Ectodermal cell (in vitro differentiated cells): ENCODE data around the gene FANCC.

Experiments used
- H3K27ac ChIP-seq: 2 replicates; pipeline ENCODE4 v1.7.0; 2013; ENCODE audit warnings: mild to moderate bottlenecking, low read depth, low read length; ENCODE audit not compliant: insufficient read depth, poor library complexity, severe bottlenecking
- H3K27me3 ChIP-seq: 2 replicates; pipeline ENCODE4 v1.7.0; 2013; ENCODE audit warnings: mild to moderate bottlenecking, low read length; ENCODE audit not compliant: insufficient read depth, control insufficient read depth, poor library complexity, severe bottlenecking
- H3K36me3 ChIP-seq: one replicate; pipeline ENCODE4 v1.7.0; 2013; ENCODE audit warnings: low read length; ENCODE audit not compliant: control insufficient read depth, insufficient read depth
- H3K4me1 ChIP-seq: one replicate; pipeline ENCODE4 v1.7.0; 2013; ENCODE audit warnings: low read length; ENCODE audit not compliant: control insufficient read depth, insufficient read depth
- H3K4me3 ChIP-seq: 2 replicates; pipeline ENCODE4 v1.7.0; 2013; ENCODE audit warnings: low read depth, low read length, control low read depth; ENCODE audit not compliant: insufficient read depth
- H3K9me3 ChIP-seq: 2 replicates; pipeline ENCODE4 v1.7.0; 2013; ENCODE audit warnings: mild to moderate bottlenecking, low read length, moderate library complexity; ENCODE audit not compliant: control insufficient read depth
- WGBS, 2 experiments: methylation state at CpG; one replicate each; pipeline ENCODE4 v1.1.7; 2013; ENCODE audit warnings: missing lambda C conversion rate in 2 of 2; 5-methylcytosine and 5-hydroxymethylcytosine counted together

FANCC gene

GRCh38 chr9:95063300-95063699, 254.2 kb downstream of the FANCC start:
- no peak overlapping the region for H3K27ac ChIP-seq
- no peaks in the 10 kb centered on the region for H3K27me3 ChIP-seq
- no peaks in the 10 kb centered on the region for H3K36me3 ChIP-seq
- WGBS, 2 experiments: 89 to 90% methylated on average over 10 of the region's 10 CpGs
- H3K4me1 ChIP-seq: peaks cover 19% of the 10 kb centered on the region
- no peak overlapping the region for H3K4me3 ChIP-seq
- no peaks in the 10 kb centered on the region for H3K9me3 ChIP-seq

- Histone ChIP-seq H3K27me3 (no peaks in the 10 kb centered on the region), H3K36me3 (no peaks in the 10 kb centered on the region), H3K27ac (no peak overlapping the region), H3K4me3 (no peak overlapping the region), H3K4me1 (peaks cover 24% of the 10 kb centered on the region), H3K9me3 (no peaks in the 10 kb centered on the region)
- 93% methylated on average over 7 of the region's 7 CpGs for WGBS, 2 experiments
These were observed 254.9 kb downstream of the FANCC start for GRCh38 chr9:95062596-95063065.

GRCh38 chr9:95061916-95062595, 255.5 kb downstream of the FANCC start:
- no peaks in the 10 kb centered on the region for H3K27me3 ChIP-seq
- no peaks in the 10 kb centered on the region for H3K9me3 ChIP-seq
- H3K4me1 ChIP-seq: peaks cover 29% of the 10 kb centered on the region
- H3K27ac ChIP-seq: no peak overlapping the region
- WGBS, 2 experiments: 89 to 92% methylated on average over 13 of the region's 13 CpGs
- no peaks in the 10 kb centered on the region for H3K36me3 ChIP-seq
- no peak overlapping the region for H3K4me3 ChIP-seq

- Histone ChIP-seq H3K4me1 (peaks cover 40% of the 10 kb centered on the region), H3K36me3 (no peaks in the 10 kb centered on the region), H3K9me3 (no peaks in the 10 kb centered on the region), H3K27me3 (no peaks in the 10 kb centered on the region), H3K27ac (no peak overlapping the region), H3K4me3 (no peak overlapping the region)
- 95 to 100% methylated on average over 1 to 2 of the region's 2 CpGs for WGBS, 2 experiments
These were observed 256.6 kb downstream of the FANCC start for GRCh38 chr9:95060916-95061315.

GRCh38 chr9:95060234-95060633, 257.3 kb downstream of the FANCC start:
- H3K4me3 ChIP-seq: no peak overlapping the region
- 75 to 77% methylated on average over 5 of the region's 5 CpGs for WGBS, 2 experiments
- H3K4me1 ChIP-seq: peaks cover 47% of the 10 kb centered on the region
- H3K27me3 ChIP-seq: no peaks in the 10 kb centered on the region
- no peaks in the 10 kb centered on the region for H3K9me3 ChIP-seq
- H3K27ac ChIP-seq: no peak overlapping the region
- H3K36me3 ChIP-seq: no peaks in the 10 kb centered on the region

- 95 to 96% methylated on average over 7 of the region's 7 CpGs for WGBS, 2 experiments
- no peaks in the 10 kb centered on the region for H3K36me3 ChIP-seq
These were observed 258.6 kb downstream of the FANCC start for GRCh38 chr9:95058795-95059386.

GRCh38 chr9:95058121-95058785, 259.3 kb downstream of the FANCC start:
- Histone ChIP-seq H3K4me1 (peaks cover 44% of the 10 kb centered on the region), H3K4me3 (no peak overlapping the region), H3K27me3 (no peaks in the 10 kb centered on the region), H3K9me3 (no peaks in the 10 kb centered on the region), H3K36me3 (no peaks in the 10 kb centered on the region), H3K27ac (no peak overlapping the region)
- 90 to 91% methylated on average over 7 of the region's 7 CpGs for WGBS, 2 experiments

More at GRCh38 chr9:95058795-95059386, 258.6 kb downstream of the FANCC start:
- Histone ChIP-seq H3K27me3 (no peaks in the 10 kb centered on the region), H3K4me1 (peaks cover 49% of the 10 kb centered on the region), H3K27ac (no peak overlapping the region), H3K9me3 (no peaks in the 10 kb centered on the region), H3K4me3 (no peak overlapping the region)

- Histone ChIP-seq H3K9me3 (no peaks in the 10 kb centered on the region), H3K4me3 (no peak overlapping the region), H3K27me3 (no peaks in the 10 kb centered on the region), H3K4me1 (peaks cover 37% of the 10 kb centered on the region), H3K27ac (no peak overlapping the region), H3K36me3 (no peaks in the 10 kb centered on the region)
- WGBS, 2 experiments: 87 to 90% methylated on average over 10 of the region's 10 CpGs
These were observed 260.4 kb downstream of the FANCC start for GRCh38 chr9:95057101-95057500.

- WGBS, 2 experiments: 77 to 82% methylated on average over 14 to 15 of the region's 15 CpGs
- H3K4me3 ChIP-seq: no peak overlapping the region
- no peaks in the 10 kb centered on the region for H3K27me3 ChIP-seq
- H3K27ac ChIP-seq: peak overlapping the region; percentile 48
- peaks cover 33% of the 10 kb centered on the region for H3K4me1 ChIP-seq
- H3K36me3 ChIP-seq: no peaks in the 10 kb centered on the region
- no peaks in the 10 kb centered on the region for H3K9me3 ChIP-seq
These were observed 261.5 kb downstream of the FANCC start for GRCh38 chr9:95055851-95056551.
